AML-193 (cell line): ENCODE data around the gene NR2C2.

Experiments
- DNase-seq, 2 experiments: peaks; one replicate each; lab custom pipeline; 2025; lab: John Stamatoyannopoulos, UW

Gene NR2C2

DNA sequence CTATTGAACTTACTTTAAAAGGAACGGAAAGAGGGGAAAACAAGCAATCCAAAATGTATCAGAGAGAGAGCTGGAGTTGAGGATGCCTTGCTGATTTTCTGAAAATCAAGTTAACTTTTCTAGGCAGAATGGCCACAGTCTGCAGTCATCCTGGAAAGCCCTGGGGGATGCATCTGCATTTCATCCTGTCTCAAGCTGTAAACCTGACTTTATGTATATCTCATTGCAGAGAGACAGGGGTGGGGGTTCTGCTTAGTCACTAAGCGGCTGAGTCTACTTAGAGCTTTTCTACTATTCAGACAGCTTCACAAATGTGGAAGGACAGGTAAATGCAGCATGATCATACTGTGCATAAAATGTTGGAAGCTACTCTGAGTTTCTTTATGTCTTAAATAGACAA lies 76.3 kb downstream of the NR2C2 start:
- DNase-seq = no peak

DNA sequence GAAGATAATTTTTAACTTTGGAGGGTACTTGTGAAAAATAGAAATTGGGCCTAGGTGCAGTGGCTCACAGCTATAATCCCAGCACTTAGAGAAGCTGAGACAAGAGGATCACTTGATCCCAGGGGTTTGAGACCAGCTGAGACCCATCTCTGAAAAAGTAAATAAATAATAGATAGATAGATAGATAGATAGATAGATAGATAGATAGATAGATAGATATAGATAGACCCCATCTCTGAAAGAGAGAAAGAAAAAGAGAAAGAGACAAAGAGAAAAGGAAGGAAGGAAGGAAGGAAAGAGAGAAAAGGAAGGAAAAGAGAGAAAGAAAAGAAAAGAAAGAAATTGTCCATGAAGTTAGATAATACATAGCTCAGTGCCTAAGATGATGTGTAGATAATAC lies 82.2 kb downstream of the NR2C2 start:
- DNase-seq = no peak

DNA sequence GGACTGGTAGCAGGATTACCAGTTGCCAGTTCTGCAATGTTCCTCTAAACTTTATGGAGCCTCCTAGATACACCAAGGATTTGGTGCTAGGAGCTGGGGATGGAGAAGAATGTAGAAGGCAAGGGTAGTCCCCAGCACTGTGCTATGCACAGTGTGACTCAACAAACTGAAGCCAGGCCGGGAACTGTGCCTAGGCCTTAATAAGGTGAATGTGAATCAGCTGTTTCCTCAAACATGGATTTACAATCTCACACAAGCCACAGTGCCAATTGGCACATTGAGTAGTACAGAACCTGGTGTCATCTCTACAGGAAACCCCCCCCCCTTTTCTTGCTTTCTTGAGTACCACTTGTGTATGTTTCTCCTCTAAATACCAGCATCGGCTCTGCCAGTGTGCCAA lies 85.3 kb downstream of the NR2C2 start:
- no peak for DNase-seq

DNA sequence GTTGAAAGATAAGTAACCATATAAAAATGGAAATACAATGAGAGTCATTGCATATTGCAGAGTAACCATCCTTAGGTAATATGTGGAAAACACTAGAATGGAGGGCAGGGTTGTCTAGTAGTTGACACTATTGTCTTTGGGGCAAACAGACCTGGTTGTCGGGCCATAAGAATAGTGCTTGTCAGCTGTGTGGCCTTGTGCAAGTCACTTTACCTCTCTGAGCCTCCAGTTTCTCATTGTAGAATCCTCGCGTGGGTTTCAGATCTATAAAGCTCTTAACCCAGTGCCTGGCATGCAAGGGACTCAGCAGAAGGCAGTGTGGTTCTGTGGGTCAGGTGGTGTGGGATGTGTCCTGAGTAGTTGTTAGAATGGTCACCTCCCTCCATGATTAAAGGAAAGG lies 85.7 kb downstream of the NR2C2 start:
- DNase-seq = no peak

DNA sequence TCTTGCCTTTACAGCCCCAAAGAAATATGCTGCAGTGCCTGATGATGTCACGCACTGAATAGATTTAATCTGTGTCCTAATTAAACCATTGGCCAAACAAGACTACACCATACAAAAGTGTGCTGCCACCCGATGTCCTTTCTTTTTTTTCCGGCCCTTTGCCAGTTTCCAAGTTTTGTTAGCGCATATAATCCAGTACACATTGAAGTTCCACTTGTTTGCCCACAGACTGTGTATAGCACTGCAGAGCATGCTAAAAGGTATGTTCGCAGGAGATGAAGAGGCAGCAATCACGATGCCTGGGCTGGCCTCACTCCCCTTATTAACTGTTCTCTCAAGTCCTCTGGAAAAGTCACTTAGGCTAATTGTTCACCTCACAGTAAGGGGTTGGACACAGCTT lies 90.9 kb downstream of the NR2C2 start:
- DNase-seq = no peak

DNA sequence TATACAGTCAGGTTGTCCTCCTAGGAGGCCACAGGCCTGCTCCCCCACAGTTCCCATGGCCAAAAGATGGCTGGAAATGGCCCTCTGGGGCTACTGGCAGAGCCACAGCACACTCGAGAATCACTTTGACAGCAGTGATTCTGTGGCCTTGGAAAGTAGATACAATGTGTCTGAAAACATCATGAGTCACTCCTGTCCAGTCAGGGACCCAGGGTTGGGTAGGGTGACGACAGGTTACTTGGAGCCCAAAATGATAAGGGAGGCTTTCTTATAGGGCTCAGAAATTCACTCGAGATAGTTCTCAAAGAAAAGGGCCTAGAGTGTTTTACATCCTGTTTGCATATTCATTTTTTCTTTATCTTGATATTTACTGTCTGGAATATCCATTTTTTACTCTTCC lies 93.5 kb downstream of the NR2C2 start:
- no peak for DNase-seq

DNA sequence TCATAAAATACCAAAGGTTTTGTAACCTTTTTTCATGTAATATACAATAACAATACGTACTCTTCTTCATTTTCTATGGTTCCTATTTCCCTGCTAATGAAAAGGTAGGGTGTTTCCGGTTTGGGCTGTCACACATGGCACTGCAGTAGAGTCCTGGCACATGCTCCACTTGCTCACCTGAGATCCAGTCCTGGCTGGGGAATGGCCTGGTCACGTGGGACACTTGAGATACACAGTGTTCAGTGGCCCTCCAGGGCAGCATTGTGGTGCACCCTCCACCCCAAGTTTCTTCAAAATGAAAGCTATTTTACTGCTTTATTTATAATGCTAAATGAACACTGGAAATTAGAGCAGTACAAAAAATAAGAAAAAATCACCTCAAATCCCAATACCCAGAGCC lies 94.6 kb downstream of the NR2C2 start:
- DNase-seq = no peak

DNA sequence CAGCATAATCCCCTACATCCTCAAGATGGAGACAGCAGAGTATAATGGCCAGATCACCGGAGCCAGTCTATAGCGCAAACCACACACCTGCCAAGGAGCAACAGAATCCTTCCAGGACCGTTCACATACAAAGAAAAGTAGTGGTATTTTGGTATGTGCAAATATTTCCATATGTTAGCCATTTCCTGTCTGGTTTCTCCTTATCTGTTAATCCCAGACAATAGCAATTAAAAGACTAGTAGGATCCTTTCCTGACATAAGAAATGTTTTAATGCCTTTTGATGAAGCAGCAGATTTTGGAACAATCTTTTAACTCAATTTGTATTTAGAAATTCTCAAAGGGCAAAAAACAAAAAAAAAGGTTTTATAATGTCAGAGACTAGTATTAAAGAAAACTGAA lies 95.6 kb downstream of the NR2C2 start:
- no peak for DNase-seq

DNA sequence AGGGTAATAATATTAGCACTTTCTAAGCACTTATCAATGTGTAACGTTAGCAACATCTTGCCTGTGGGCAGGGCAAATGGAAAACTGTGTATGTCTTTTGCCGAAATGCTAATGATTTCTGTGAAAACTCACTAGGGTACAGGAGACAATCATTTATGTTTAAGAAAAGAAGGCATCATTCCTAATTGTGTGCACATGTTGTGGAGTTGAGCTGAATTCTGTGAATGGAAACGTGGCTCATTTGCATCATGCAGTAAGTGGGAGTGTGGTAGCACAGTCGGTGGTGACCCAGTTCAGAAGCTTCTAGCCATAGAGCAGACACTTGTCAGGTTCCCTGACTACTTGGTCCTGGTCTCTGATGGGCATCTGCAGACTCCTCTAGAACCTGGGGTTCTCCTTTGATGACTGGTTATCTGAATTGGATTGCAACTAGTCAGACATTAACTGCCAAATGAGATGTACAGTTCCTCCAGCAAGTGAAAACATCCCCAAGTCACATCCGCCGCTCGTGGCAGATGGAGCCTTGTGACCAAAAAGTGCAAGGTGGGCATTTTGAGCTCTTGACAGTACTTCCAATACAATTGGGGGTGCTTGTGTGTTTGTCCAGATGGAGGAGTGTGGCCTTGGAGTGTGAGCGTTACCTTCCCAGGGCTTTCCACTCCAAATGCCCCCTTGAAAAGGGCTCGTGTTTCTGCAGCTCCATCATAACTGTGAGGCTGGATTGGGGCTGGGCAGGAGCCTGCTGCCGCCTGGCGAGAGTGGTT lies 96.2 kb downstream of the NR2C2 start:
- DNase-seq = no peak

DNA sequence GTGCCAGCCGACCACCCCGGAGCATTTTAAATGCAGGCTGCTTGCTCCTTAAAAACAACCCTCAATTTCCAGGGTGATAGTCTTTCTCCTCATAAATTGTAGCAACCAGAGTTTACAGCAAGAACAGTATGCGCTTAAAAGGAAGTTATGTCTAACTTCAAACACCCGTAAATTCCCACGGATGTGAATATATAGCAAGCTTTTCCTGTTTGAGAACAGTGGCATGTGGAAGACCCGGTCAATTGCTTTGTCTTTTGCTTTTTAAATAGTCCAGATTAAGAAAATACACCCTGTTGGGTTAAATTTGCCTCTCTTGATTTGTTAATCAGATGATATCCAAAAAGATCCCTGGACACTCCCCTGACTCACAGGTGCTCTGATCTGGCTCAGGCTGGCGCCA lies 96.9 kb downstream of the NR2C2 start:
- DNase-seq = no peak

DNA sequence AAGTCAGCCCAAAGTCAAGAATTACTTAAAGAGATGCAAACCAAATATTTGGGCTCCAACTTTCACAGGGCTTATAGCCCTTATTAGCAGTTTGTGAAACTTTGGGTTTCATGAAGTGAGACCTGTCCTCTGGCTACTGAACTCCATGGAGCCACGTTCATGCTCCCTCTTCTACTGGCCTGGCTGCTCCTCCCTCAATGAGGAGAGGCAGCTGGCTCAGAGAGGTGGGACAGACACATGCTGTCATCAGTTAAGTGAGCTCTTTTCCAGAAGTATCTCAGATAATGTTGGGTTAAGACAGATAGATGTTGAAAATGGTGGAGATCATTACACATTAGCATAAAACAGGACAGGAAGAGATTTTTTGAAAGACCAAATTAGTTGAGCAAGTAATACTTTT lies 98.3 kb downstream of the NR2C2 start:
- DNase-seq = no peak

DNA sequence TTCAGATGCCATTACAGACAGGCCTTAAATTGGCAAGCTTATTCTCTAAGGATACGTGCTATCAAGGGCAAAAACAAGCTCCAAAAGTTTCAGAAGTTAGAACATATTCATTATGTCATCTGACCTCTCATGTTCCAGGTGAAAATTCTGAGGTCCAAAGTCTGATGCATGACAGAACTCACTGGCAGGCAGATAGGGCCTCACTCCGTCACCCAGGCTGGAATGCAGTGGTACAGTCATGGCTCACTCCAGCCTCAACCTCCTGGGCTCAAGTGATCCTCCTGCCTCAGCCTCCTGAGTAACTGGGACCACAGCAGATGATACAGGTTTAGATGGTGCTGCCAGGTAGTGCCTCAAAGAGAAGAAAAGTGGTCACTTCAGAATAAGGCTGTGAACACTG lies 102.2 kb downstream of the NR2C2 start:
- DNase-seq = no peak

DNA sequence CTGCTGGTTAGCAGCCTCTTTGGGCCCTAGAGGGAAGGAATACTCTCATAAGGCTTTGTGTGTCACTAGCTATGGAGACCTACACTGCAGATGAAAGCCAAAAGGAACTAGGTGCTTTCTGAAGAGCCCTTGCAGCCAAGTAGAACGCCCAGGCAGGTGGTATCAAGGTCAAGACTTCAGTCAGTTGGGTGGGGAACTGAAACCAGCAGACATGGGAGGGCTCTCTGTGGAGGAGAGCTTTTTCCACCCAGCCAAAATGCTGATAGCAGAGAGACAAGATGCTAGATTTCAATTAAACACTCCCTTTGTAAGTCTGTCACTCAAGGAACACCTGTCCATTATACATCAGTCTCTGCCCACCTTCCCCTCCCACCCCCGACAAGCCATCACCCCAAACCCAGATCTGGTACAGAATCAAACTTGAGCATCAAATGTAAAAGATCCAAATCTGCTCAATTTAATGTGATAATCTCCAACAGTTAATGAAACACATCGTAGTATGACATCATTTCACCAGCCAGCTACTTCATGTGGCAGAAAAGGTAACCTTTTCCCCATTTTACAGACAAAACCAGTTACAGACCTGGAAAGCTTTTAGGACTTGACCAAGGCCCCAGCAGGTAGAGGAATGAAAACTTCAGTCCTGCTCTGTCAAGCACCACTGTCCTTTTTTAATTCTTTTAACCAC lies 103.2 kb downstream of the NR2C2 start:
- DNase-seq = no peak

DNA sequence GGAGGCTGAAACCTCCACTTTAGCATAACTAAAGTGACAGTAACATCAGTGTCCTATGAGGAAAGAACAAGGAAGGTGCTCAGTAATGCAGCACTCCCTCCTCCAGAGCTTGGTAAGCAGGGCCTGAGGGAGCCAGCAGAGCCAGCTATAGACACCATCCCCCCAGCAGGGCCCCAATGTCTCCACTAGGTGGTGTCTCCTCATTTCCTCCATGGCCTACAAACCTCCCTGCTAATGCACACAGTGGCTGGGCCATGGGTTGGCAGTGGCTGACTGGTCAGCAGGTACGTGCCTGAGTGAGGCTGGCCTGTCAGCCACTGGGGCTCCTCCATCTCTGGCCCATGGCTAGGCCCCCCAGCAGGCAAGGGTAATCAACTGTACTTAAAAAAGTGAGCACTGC lies 104.1 kb downstream of the NR2C2 start:
- DNase-seq = peak; percentile 72 to 73

DNA sequence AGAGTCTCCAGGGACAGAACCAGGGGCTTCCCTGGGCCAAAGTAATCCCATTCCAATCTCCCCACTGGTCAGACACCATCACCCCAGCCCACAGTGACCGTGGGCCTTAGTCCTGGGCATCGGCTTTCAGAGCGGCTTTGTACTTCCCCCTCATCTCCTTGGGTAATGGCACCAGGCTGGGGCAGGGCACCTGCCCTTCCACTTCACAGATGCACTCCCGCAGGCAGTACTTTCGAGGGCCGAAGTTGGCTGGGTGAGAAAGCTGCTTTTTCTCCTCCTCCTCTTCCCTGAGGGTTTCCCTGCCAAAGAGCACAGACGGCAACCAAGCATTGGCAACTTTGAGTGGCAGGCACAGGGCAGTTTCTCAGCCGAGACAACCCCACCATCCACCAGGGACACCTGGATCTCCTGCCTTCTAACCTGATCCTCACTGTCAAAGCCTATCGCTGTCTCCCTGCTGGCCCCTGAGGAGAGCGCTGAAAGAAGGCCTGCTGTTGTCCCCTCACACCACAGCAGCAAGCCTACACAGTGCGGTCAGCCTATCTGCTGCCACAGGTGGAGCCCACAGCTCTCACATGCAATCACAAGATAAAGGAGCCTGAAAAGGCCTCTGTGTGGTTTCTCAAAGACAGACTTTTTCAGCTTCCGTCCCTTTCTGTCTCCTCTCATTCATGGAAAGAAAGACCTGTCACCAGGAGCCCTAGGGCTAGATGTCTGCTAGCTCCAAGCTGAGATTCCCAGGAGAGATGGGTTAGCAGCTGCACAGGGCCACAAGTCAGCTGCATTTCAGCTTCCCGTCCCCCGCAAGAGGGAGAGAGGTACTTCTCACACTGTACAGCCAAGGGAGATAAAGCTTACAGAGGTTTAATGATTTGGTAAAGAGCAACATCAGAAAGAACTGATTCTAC lies 105.2 kb downstream of the NR2C2 start:
- no peak for DNase-seq

DNA sequence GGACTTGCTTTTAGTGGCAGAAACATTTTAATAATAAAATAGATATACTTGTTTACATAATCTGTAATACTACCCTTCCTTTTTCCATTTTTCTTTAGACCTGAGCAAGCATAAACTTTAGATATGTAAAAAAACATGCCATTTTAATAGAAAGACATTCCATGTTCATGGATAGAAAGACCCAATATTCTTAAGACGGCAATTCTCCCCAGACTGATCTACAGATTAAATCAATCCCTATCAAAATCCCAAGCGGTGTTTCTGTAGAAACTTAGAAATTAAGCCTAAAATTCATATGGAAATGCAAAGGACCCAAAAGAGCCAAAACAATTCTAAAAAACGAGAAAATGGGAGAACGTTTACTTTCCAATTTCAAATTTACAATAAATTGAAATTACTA lies 106.2 kb downstream of the NR2C2 start:
- DNase-seq = no peak

DNA sequence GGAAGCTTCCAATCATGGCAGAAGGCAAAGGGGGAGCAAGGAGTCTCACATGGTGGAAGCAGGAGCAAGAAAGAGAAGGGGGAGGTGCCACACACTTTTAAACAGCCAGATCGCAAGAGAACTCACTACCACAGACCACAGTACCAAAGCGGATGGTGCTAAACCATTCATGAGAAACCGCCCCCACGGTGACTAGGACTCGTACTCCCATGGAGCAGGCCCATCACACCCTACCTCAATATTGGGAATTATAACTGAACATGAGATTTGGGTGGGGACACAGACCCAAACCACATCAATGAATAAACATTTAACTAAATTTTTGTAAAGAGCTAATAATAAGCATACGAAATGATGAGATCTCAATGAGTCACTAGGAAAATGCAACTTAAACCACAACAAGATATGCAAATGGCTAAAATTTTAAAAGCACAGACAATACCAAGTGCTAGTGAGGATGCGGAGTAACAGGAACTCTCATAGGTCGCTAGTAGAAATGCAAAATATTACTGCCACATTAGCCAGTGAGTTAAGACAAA lies 107.7 kb downstream of the NR2C2 start:
- no peak for DNase-seq

DNA sequence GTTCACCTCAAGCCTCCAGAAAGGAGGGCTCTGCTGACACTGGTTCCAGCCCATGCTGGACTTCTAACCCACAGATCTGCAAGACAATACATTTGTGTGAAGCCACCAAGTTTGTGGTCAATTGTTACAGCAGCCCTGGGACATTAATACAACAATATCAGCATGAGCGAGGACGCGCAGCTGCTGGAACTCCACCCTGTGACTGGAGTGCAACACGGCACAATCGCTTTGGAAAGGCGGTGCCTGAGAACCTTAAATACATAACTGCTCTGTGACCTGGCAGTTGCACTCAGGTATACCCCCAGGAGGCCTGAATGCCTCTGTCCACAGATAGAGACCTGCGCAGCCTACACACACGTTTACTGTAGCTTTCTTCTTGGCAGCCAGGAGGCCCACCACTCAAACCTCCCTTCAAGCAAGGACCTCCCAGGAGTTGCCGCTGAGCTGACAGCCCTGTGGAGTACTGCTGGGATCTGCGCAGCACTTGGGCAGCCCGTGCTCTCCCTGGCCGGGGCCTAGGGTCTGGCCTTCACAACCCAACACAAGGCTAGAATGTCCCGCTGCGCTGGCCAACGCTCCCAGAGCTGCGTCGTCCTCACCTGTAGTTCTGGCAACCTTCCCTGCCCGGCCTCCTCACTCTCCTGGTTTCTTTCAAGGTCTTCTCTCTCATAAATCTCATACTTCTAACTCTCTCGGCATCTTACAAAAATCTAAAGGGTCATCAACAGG lies 109.5 kb downstream of the NR2C2 start:
- DNase-seq = no peak

DNA sequence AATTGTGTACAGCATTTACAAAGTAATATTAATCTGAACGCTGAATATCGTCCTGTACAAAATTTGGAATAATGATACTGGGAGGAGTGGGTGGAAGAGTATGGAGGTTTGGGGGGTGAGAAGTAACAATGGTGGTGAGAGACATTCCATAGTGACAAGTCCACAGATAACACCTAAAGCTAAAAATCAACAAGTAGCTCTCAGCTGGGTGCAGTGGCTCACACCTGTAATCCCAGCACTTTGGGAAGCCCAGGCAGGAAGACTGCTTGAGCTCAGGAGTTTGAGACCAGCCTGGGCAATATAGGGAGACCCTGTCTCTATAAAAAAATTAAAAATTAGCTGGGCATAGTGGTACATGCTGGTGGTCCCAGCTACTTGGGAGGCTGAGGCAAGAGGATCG lies 112.6 kb downstream of the NR2C2 start:
- DNase-seq = no peak

DNA sequence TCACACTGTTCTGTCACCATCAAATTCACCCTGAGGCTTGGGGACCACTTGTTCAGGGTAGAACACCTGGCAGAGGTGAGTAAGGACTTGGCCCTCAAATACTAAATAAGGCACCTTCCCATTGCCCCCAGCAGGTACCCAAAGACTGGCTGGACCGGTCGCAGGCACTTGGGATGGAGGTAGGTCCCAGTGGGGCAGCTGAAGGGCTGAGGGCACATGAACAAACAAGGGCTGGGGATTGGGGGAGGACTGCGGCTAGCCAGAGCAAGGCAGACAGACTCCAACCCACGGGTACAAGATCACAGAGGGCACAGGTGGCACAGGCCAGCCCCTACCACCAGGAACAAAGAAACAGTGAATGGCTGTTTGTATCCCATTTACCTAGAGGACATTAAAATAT lies 115.9 kb downstream of the NR2C2 start:
- DNase-seq = no peak

DNA sequence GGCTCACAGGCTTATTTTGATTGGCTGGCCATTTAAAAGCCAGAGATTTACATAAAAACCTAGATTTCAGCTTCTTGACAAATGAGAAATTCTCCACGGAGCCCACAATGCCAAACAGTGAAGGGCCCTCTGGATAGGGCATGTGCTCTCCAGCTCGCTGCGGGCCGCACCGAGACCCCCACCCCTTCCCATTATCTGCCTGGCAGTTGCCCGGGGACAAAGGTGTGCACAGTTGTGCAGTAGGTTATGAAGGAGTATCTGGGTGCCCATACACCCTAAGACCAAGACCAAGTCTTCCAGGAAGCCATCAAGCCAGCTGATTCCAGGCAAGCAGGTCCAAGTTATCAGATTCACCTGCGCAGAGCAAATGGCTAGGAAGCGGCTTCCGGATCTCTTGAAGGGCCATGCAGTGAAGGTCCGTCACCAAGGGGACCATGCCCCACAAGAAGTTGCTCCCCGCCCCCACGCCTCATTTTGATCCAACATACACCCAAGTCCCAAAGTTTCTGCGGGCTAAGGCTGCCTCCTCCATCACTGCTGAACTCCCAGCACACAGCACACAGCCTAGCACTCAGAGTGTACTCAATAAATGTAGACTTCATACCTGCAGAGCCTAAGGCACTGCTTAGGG lies 116.4 kb downstream of the NR2C2 start:
- no peak for DNase-seq
